HG02981 (cell line): ENCODE measurements around the gene CCDC69.

ENCODE experiments used
- ATAC-seq: cut with Tn5 transposase; IDR thresholded peaks from one replicate; pipeline ENCODE4 v1.9.1; 2021; ENCODE audit warnings: mild to moderate bottlenecking, moderate library complexity; ENCODE audit not compliant: unreplicated experiment

CCDC69 gene

GRCh38 chr5:151224372-151224771, 480 bp upstream of the CCDC69 start:
- peak; percentile 32 for ATAC-seq

GRCh38 chr5:151222790-151223446, 974 bp downstream of the CCDC69 start:
- ATAC-seq = peak; percentile 49

- ATAC-seq = no peak
Measured at GRCh38 chr5:151222054-151222789, 1.7 kb downstream of the CCDC69 start.

GRCh38 chr5:151221574-151221973, 2.3 kb downstream of the CCDC69 start:
- no peak for ATAC-seq

GRCh38 chr5:151219789-151220188, 4.1 kb downstream of the CCDC69 start:
- ATAC-seq = no peak

- no peak for ATAC-seq
Measured at GRCh38 chr5:151219138-151219537, 4.8 kb downstream of the CCDC69 start.

- no peak for ATAC-seq
Measured at GRCh38 chr5:151218177-151218576, 5.7 kb downstream of the CCDC69 start.

GRCh38 chr5:151216781-151217180, 7.1 kb downstream of the CCDC69 start:
- ATAC-seq = no peak

- ATAC-seq = no peak
Measured at GRCh38 chr5:151215546-151215880, 8.4 kb downstream of the CCDC69 start.

GRCh38 chr5:151214614-151215545, 9.0 kb downstream of the CCDC69 start:
- ATAC-seq = peak; percentile 55

GRCh38 chr5:151213803-151214613, 9.9 kb downstream of the CCDC69 start:
- ATAC-seq = peak; percentile 81

- ATAC-seq = no peak
Measured at GRCh38 chr5:151212406-151212798, 11.5 kb downstream of the CCDC69 start.

GRCh38 chr5:151208481-151208914, 15.4 kb downstream of the CCDC69 start:
- no peak for ATAC-seq

- no peak for ATAC-seq
Measured at GRCh38 chr5:151205411-151205810, 18.5 kb downstream of the CCDC69 start.

GRCh38 chr5:151204051-151204450, 19.8 kb downstream of the CCDC69 start:
- ATAC-seq = no peak

- ATAC-seq = no peak
Measured at GRCh38 chr5:151202381-151203139, 21.3 kb downstream of the CCDC69 start.

GRCh38 chr5:151200913-151201595, 22.8 kb downstream of the CCDC69 start:
- no peak for ATAC-seq

- no peak for ATAC-seq
Measured at GRCh38 chr5:151199581-151200185, 24.2 kb downstream of the CCDC69 start.

- no peak for ATAC-seq
Measured at GRCh38 chr5:151198861-151199260, 25.0 kb downstream of the CCDC69 start.
